ENCODE data around the gene RAET1G.
"Not testable (repeated sequence)": the region's sequence is repeated elsewhere in the genome, so short reads cannot be mapped to it uniquely, and the experiment has no call there.

Gene RAET1G

DNA sequence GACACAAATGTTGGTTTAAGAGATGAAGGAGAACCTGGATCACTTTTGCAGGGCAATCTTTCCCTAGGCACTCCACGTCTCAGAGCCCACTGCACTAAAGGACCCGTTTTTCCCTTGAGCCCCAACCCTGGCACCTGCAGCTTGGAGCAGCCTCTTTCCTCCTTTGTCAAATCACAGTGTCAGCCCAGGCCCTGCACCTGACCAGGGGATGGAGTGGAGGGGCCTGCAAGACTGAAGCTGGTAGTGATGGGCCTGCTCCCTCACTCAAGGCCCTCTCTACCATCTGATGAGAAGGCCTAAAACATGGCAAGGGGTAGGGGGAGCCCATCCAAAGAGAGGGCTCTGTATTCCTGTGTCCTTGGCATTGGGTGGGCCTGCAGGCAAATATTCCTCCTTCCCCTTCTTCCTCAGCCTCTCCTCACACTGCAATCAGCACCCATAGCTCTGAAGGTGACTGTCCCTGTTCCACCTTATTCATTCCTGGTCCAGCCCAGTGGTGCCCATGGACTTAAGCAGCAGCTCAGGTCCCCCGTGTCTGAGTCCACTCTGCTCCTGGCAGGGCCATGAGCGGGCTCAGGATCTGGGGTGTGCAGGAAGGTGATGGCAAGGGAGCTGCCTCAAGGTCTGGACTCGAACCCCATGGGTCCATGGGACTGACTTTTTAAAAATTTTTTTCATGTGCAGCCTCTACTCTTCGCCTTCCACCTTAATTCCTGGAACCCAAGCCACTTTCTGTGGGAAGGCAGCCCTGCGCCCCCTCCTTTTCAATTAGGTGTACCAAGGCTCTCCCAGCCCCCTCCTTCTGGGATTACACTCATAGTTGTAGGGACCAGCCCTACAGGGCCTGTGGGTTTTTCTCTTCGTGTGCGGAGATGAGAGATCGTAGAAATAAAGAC, 6.7 kb downstream of the RAET1G start:
- Histone ChIP-seq H3K4me3 (replicated peaks; ENCODE audit: low read depth, low read length) (no peak overlapping the region), H3K27me3 (replicated peaks; ENCODE audit: control insufficient read depth, insufficient read depth, low read length) (no peaks in the 10 kb centered on the region; the same call in 1 of the 2 replicates), H3K36me3 (ENCODE audit: control insufficient read depth, insufficient read depth, low read length) (no peaks in the 10 kb centered on the region)
- TF ChIP-seq, protein P1, sequence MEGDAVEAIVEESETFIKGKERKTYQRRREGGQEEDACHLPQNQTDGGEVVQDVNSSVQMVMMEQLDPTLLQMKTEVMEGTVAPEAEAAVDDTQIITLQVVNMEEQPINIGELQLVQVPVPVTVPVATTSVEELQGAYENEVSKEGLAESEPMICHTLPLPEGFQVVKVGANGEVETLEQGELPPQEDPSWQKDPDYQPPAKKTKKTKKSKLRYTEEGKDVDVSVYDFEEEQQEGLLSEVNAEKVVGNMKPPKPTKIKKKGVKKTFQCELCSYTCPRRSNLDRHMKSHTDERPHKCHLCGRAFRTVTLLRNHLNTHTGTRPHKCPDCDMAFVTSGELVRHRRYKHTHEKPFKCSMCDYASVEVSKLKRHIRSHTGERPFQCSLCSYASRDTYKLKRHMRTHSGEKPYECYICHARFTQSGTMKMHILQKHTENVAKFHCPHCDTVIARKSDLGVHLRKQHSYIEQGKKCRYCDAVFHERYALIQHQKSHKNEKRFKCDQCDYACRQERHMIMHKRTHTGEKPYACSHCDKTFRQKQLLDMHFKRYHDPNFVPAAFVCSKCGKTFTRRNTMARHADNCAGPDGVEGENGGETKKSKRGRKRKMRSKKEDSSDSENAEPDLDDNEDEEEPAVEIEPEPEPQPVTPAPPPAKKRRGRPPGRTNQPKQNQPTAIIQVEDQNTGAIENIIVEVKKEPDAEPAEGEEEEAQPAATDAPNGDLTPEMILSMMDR (IDR thresholded peaks at IDR 0.05; ENCODE audit: insufficient read depth, low read length, poor library complexity, severe bottlenecking) = no peak
- DNase-seq (ENCODE audit: extremely low read depth, insufficient read length) = no peak

DNA sequence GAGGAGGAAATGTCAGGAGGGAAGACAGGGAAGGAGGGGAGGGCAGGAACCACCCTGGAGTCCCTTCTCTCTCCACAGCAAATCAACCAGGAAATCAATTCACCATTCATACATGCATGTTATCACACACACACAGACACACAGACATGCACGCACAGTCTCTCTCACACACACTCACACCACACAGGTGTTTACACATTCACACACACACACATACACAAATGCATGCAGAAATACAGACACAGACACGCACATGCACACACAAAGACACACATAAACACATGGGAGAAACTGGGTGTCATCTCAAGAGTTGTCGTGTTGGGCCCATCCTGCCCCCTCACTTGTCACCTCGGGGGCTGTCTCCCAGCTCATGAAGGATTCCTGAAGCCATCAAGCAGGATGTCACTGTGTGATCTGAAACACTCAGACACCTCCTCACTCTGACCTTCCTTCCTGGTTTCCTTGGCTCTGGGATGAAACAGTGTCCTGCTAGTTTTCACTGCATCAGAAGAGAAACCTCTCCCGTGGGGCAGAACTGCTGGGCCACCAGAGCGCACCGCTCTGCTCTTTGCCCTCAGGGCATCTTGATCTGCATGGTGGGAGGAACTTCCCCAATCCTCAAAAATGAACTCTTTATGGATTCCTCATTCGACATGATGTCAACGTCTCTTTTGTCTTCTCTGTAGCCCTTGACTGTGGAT, 9.2 kb downstream of the RAET1G start:
- TF ChIP-seq, protein P1 (IDR thresholded peaks at IDR 0.05; ENCODE audit: insufficient read depth, low read length, poor library complexity, severe bottlenecking) = no peak

DNA sequence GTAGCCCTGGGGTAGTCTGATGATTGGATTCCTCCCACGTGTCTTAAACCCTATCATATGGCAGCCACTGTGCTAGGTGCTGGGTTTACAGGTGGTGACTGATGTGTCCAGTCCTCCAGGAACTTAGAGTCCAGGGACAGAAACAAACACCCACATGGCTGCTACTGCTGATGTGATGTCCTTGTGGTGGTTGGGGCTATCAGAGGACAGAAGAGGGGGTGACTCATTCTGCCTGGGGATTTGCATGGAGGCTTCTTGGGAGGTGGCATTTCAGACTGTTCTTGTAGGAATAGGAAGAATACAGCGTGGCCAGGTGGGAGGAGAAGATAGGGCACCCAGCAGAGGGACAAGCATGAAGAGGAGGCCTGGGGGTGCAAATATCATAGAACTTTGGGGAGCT, 9.8 kb downstream of the RAET1G start:
- TF ChIP-seq, protein P1 (IDR thresholded peaks at IDR 0.05; ENCODE audit: insufficient read depth, low read length, poor library complexity, severe bottlenecking) = no peak
- Histone ChIP-seq H3K4me3 (replicated peaks; ENCODE audit: low read depth, low read length) (no peak overlapping the region), H3K36me3 (ENCODE audit: control insufficient read depth, insufficient read depth, low read length) (no peaks in the 10 kb centered on the region), H3K27me3 (replicated peaks; ENCODE audit: control insufficient read depth, insufficient read depth, low read length) (no peaks in the 10 kb centered on the region; the same call in 1 of the 2 replicates)
- no peak for DNase-seq (ENCODE audit: extremely low read depth, insufficient read length)

More for the DNA sequence above, 9.2 kb downstream of the RAET1G start:
- H3K27me3 ChIP-seq (replicated peaks; ENCODE audit: control insufficient read depth, insufficient read depth, low read length) = no peaks in the 10 kb centered on the region; the same call in 1 of the 2 replicates
- DNase-seq (ENCODE audit: extremely low read depth, insufficient read length) = no peak
- H3K4me3 ChIP-seq (replicated peaks; ENCODE audit: low read depth, low read length) = no peak overlapping the region
- no peaks in the 10 kb centered on the region for H3K36me3 ChIP-seq (ENCODE audit: control insufficient read depth, insufficient read depth, low read length)

DNA sequence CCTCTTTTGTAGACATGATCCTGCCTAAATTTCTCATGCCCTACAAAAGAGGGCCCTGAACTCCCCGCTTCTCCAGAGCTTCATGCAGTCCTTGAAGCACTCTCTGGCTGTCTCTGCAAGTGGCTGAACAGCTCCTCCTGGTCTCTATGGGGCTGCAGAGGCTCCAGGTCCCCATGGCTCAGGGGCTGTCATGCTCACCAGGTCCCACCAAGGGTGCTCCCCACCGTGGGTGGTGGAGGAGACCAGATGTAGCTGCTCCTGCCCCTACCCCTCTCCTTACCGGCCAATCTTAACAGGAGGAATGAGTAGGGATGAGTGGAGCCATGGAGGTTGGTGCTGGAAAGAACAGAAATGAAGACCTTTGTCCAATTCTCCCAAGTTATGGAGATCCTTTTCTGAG, 10.2 kb downstream of the RAET1G start:
- not testable (repeated sequence) for H3K4me3 ChIP-seq (replicated peaks; ENCODE audit: low read depth, low read length); H3K36me3 ChIP-seq (ENCODE audit: control insufficient read depth, insufficient read depth, low read length); H3K27me3 ChIP-seq (replicated peaks; ENCODE audit: control insufficient read depth, insufficient read depth, low read length); DNase-seq (ENCODE audit: extremely low read depth, insufficient read length)

DNA sequence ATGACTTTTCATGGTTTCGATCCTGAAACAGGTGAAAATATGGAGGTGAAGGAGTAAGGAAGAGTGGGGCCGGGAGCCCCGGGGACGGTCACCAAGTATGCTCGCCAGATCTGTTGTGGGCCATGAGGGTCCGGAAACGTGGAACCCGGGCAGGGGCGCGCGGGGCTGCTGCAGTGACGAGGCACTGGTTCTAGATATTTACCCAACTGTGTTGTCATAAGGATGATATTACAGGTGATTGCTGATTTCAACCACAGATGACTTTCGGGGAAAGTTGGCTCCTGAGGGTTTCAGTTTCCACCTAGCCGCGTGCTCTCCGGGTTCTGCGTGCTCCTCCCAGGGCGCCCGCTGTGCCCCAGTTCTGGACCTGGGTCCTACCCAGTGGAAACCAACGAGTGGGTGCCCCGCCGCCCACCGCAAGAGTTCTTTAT, 12.2 kb downstream of the RAET1G start:
- Histone ChIP-seq H3K36me3 (ENCODE audit: control insufficient read depth, insufficient read depth, low read length) (no peaks in the 10 kb centered on the region), H3K27me3 (replicated peaks; ENCODE audit: control insufficient read depth, insufficient read depth, low read length) (no peaks in the 10 kb centered on the region; the same call in 1 of the 2 replicates), H3K4me3 (replicated peaks; ENCODE audit: low read depth, low read length) (no peak overlapping the region)
- no peak for DNase-seq (ENCODE audit: extremely low read depth, insufficient read length)
- TF ChIP-seq, protein P1 (IDR thresholded peaks at IDR 0.05; ENCODE audit: insufficient read depth, low read length, poor library complexity, severe bottlenecking) = no peak

Data from GM06990 (cell line).